Measurements from ENCODE around the gene UGT1A6.

UGT1A6 gene

DNA sequence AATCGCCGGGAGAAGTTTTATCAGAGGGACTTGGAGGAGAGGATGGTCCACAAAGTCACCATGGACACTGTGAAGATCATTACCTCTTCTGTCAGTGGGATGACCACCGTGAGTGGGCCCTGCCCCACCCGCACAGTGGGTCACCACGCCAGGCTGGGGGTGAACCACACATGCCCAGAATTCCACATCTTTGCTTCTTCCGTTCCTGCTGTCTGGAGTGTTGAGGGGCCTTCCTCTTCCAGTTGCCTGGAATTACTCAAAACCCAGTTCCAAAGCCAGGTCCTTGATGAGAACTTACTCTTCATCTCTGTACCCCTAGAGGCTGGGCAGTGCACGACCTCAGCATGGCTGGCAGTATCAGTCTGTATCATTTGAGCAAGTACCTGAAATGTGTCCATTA lies 107.5 kb downstream of the UGT1A6 start:
- DNase-seq (ENCODE audit: low read depth, low spot score) = no peak

GRCh38 chr2:233801357-233802131 lies 108.9 kb downstream of the UGT1A6 start:
- no peak for DNase-seq (ENCODE audit: low read depth, low spot score)

GRCh38 chr2:233802132-233802815 lies 109.6 kb downstream of the UGT1A6 start:
- no peak for DNase-seq (ENCODE audit: low read depth, low spot score)

DNA sequence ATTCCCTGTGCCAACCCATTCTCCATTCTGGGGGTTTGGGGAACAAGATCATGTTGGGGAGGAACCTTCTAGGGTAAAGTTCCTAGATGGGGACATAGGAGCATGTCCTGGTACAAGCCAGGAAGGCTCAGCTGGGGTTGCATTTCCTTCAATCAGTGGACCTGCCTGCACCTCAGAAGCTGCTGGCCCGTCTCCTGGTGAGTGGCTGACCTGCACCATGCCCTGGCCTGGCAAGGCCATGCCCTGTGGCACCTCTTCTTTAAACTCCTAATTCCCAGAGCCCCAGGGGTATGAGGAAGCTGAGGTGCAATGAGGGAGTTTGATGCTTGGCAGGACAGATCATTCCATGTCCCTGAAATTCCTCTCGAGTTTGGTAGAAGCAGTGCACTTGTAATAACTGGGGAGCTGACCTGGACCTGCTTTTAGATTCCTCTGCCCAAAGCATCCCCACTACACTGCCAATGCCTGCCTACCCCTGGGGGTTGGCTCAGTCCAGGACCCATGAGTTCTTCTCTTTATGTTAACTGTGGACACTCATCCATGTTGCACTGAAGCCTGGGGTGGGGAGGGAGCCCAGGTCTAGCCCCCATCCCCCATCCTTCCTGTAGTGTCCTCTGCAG lies 110.7 kb downstream of the UGT1A6 start:
- DNase-seq (ENCODE audit: low read depth, low spot score) = no peak

DNA sequence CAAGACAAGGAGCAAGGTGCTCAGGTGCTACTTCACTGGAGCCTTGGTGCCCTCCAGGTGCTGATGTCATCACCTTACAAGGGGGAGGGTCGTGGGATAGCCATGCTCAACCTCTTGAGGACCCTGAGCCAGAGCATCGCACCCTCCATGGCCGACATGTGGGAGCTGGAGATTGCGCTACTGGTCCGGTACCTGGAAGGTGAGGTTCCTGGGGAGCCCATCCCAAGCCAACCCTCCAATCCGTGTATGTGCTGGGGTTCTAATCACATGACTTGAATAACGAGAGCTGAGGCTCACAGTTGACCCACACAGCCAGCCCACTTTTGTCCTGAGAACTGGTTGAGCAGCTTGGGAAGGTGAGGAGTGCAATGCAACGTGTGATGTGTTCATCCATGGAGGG lies 111.3 kb downstream of the UGT1A6 start:
- no peak for DNase-seq (ENCODE audit: low read depth, low spot score)

- no peak for DNase-seq (ENCODE audit: low read depth, low spot score)
Measured at GRCh38 chr2:233807215-233807865, 114.7 kb downstream of the UGT1A6 start.

- DNase-seq (ENCODE audit: low read depth, low spot score) = no peak
Measured at GRCh38 chr2:233807966-233808935, 115.6 kb downstream of the UGT1A6 start.

DNA sequence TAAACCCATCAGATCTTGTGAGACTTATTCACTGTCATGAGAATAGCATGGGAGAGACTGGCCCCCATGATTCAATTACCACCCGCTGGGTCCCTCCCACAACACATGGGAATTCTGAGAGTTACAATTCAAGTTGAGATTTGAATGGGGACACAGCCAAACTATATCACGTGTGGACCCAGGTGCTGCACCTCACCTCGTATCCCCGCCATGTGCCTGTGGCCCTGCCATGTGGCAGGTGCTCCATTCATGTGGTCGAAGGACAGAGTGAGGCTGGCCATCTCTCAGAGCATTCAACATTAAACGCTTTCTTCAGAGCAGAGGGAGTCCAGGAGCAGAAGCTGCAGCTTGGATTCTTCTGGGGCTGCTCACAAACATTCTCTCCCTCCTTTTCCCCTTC lies 117.7 kb downstream of the UGT1A6 start:
- no peak for DNase-seq (ENCODE audit: low read depth, low spot score)

DNA sequence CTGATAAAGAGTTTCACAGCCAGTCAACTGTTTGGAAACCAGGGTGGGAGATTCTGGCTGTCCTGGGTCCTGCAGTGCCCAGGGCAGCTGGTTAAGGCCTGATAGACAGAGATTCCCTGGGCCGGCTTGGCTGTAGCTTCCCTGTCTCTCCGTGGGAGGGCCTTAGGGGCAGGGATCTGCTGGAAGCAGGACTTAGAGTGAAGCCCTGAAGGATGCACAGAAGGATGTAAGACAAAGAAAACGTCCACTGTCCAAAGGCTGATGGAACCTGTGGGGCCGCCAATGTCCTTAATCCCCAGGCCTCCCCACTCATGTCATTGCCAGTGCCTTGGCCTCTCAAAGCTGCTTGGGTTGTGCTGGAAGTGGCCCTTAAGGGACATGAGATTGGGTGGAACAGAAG lies 118.4 kb downstream of the UGT1A6 start:
- DNase-seq (ENCODE audit: low read depth, low spot score) = no peak

- no peak for DNase-seq (ENCODE audit: low read depth, low spot score)
Measured at GRCh38 chr2:233811732-233812131, 119.0 kb downstream of the UGT1A6 start.

- no peak for DNase-seq (ENCODE audit: low read depth, low spot score)
Measured at GRCh38 chr2:233813236-233814055, 120.8 kb downstream of the UGT1A6 start.

- DNase-seq (ENCODE audit: low read depth, low spot score) = no peak
Measured at GRCh38 chr2:233814056-233814835, 121.6 kb downstream of the UGT1A6 start.

DNA sequence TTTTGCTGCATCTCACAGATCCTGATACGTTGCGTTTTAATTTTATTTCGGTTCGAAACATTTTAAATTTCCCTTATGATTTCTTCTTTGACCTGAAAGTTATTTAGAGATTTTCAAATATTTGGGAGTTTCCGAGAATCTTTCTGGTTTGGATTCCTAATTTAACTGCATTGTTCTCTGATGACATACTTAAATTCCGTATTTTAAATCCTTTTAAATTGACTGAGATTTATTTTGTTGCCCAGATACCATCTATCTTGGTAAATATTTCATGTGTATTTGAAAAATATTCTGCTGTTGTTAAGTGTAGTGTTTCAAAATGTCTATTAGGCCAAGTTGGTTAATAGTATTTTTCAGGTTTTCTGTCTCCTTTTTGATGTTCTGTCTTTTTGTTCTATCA lies 123.2 kb downstream of the UGT1A6 start:
- DNase-seq (ENCODE audit: low read depth, low spot score) = no peak

DNA sequence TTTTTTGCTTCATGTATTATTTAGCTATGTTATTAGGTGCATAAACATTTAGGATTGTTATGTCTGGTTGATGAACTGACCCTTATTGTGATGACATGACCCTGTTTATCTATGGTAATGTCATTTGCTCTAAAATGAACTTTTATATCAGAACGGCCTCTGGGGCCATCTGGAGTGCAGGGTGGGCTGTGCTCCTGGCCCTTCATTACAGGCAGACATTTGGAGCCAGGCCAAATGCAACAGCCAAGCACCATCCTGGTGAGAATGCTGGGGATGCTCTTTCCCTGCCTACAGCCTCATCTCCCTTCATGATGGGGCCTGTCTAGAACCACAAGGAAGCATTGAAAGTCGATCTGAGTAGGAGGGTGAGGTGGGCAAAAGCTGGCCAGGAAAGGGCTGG lies 123.6 kb downstream of the UGT1A6 start:
- DNase-seq (ENCODE audit: low read depth, low spot score) = no peak

DNA sequence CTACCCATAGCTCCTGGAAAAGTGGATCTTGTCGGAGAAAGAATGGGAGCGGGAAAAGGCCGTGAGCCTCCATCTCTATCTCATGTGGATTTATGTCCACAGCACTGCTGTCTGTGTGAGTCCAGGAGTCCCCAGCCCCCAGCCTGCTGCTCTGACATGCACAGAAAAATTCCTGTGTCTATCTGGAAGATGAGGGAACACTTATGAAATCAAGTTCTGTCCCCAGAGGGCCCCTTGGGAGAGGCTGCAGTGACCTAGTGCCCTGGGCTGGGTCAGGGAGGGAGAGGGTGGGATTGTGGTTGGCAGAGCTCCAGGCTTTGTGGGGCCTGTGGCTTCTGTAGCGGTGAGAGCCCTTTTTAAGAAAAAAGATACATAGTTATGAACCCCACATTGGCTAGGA lies 124.1 kb downstream of the UGT1A6 start:
- no peak for DNase-seq (ENCODE audit: low read depth, low spot score)

GRCh38 chr2:233817361-233817911 lies 124.7 kb downstream of the UGT1A6 start:
- DNase-seq (ENCODE audit: low read depth, low spot score) = no peak

GRCh38 chr2:233817995-233818638 lies 125.4 kb downstream of the UGT1A6 start:
- no peak for DNase-seq (ENCODE audit: low read depth, low spot score)

All from iPS DF 19.7 (cell line).